ENCODE measurements around the gene EIF3CL. TPM values are rescaled to one million over a fixed set of nuclear protein-coding genes. Genes with fewer than 3 reads are reported as not detected.
"Not testable (repeated sequence)": the region's sequence is repeated elsewhere in the genome, so short reads cannot be mapped to it uniquely, and the experiment has no call there.

The EIF3CL gene
- total and polyA plus RNA-seq, 2 donors (not counting 1 experiment from before 2014, with no cell fraction given) = 45.6 to 67.4 TPM

GRCh38 chr16:28426060-28426680 is 22.5 kb upstream of the EIF3CL start:
- H3K27me3 ChIP-seq (ENCODE audit: control insufficient read depth, insufficient read depth, low read length); H3K79me2 ChIP-seq (ENCODE audit: control insufficient read depth, insufficient read depth, low read length); H2AFZ ChIP-seq (ENCODE audit: low read length); H3K9me3 ChIP-seq (ENCODE audit: control insufficient read depth, insufficient read depth, low read depth, low read length); H4K20me1 ChIP-seq (ENCODE audit: control insufficient read depth, extremely low read depth, insufficient read depth, low read length); H3K36me3 ChIP-seq (ENCODE audit: control insufficient read depth, insufficient read depth, low read length); H3K4me1 ChIP-seq (ENCODE audit: control insufficient read depth, extremely low read depth, insufficient read depth, low read length); H3K4me2 ChIP-seq (ENCODE audit: extremely low read depth, insufficient read depth, low read length); H3K4me3 ChIP-seq (replicated peaks in 1 of 4; ENCODE audit: control extremely low read depth in 1 of 4, insufficient read depth in 1 of 4, low read depth in 3 of 4, low read length in 4 of 4); H3K27ac ChIP-seq (ENCODE audit: insufficient read depth, low read length); DNase-seq (ENCODE audit: low read depth in 2 of 2); H3K9ac ChIP-seq (ENCODE audit: insufficient read depth, low read length): not testable (repeated sequence)

- not testable (repeated sequence) for DNase-seq (ENCODE audit: low read depth in 2 of 2); H3K4me2 ChIP-seq (ENCODE audit: extremely low read depth, insufficient read depth, low read length); H4K20me1 ChIP-seq (ENCODE audit: control insufficient read depth, extremely low read depth, insufficient read depth, low read length); H3K9ac ChIP-seq (ENCODE audit: insufficient read depth, low read length); H3K9me3 ChIP-seq (ENCODE audit: control insufficient read depth, insufficient read depth, low read depth, low read length); H3K27ac ChIP-seq (ENCODE audit: insufficient read depth, low read length); H3K36me3 ChIP-seq (ENCODE audit: control insufficient read depth, insufficient read depth, low read length); H3K4me3 ChIP-seq (replicated peaks in 1 of 4; ENCODE audit: control extremely low read depth in 1 of 4, insufficient read depth in 1 of 4, low read depth in 3 of 4, low read length in 4 of 4); H3K27me3 ChIP-seq (ENCODE audit: control insufficient read depth, insufficient read depth, low read length); H3K79me2 ChIP-seq (ENCODE audit: control insufficient read depth, insufficient read depth, low read length); H2AFZ ChIP-seq (ENCODE audit: low read length); H3K4me1 ChIP-seq (ENCODE audit: control insufficient read depth, extremely low read depth, insufficient read depth, low read length)
These were observed 17.6 kb upstream of the EIF3CL start for GRCh38 chr16:28421071-28421750.

- H4K20me1 ChIP-seq (ENCODE audit: control insufficient read depth, extremely low read depth, insufficient read depth, low read length); H3K27ac ChIP-seq (ENCODE audit: insufficient read depth, low read length); H3K27me3 ChIP-seq (ENCODE audit: control insufficient read depth, insufficient read depth, low read length); H3K9me3 ChIP-seq (ENCODE audit: control insufficient read depth, insufficient read depth, low read depth, low read length); H3K36me3 ChIP-seq (ENCODE audit: control insufficient read depth, insufficient read depth, low read length); H3K4me1 ChIP-seq (ENCODE audit: control insufficient read depth, extremely low read depth, insufficient read depth, low read length); H2AFZ ChIP-seq (ENCODE audit: low read length); H3K4me2 ChIP-seq (ENCODE audit: extremely low read depth, insufficient read depth, low read length); H3K4me3 ChIP-seq (replicated peaks in 1 of 4; ENCODE audit: control extremely low read depth in 1 of 4, insufficient read depth in 1 of 4, low read depth in 3 of 4, low read length in 4 of 4); DNase-seq (ENCODE audit: low read depth in 2 of 2); H3K79me2 ChIP-seq (ENCODE audit: control insufficient read depth, insufficient read depth, low read length); H3K9ac ChIP-seq (ENCODE audit: insufficient read depth, low read length): not testable (repeated sequence)
These were observed 13.4 kb upstream of the EIF3CL start for GRCh38 chr16:28417033-28417432.

- not testable (repeated sequence) for DNase-seq (ENCODE audit: low read depth in 2 of 2); H3K79me2 ChIP-seq (ENCODE audit: control insufficient read depth, insufficient read depth, low read length); H3K27me3 ChIP-seq (ENCODE audit: control insufficient read depth, insufficient read depth, low read length); H3K4me2 ChIP-seq (ENCODE audit: extremely low read depth, insufficient read depth, low read length); H3K27ac ChIP-seq (ENCODE audit: insufficient read depth, low read length); H3K4me3 ChIP-seq (replicated peaks in 1 of 4; ENCODE audit: control extremely low read depth in 1 of 4, insufficient read depth in 1 of 4, low read depth in 3 of 4, low read length in 4 of 4); H3K4me1 ChIP-seq (ENCODE audit: control insufficient read depth, extremely low read depth, insufficient read depth, low read length); H4K20me1 ChIP-seq (ENCODE audit: control insufficient read depth, extremely low read depth, insufficient read depth, low read length); H2AFZ ChIP-seq (ENCODE audit: low read length); H3K9ac ChIP-seq (ENCODE audit: insufficient read depth, low read length); H3K9me3 ChIP-seq (ENCODE audit: control insufficient read depth, insufficient read depth, low read depth, low read length); H3K36me3 ChIP-seq (ENCODE audit: control insufficient read depth, insufficient read depth, low read length)
These were observed 10.9 kb upstream of the EIF3CL start for GRCh38 chr16:28414530-28414929.

GRCh38 chr16:28413585-28413984 is 9.9 kb upstream of the EIF3CL start:
- DNase-seq (ENCODE audit: low read depth in 2 of 2); H2AFZ ChIP-seq (ENCODE audit: low read length); H3K4me2 ChIP-seq (ENCODE audit: extremely low read depth, insufficient read depth, low read length); H3K4me3 ChIP-seq (replicated peaks in 1 of 4; ENCODE audit: control extremely low read depth in 1 of 4, insufficient read depth in 1 of 4, low read depth in 3 of 4, low read length in 4 of 4); H3K9me3 ChIP-seq (ENCODE audit: control insufficient read depth, insufficient read depth, low read depth, low read length); H4K20me1 ChIP-seq (ENCODE audit: control insufficient read depth, extremely low read depth, insufficient read depth, low read length); H3K9ac ChIP-seq (ENCODE audit: insufficient read depth, low read length); H3K4me1 ChIP-seq (ENCODE audit: control insufficient read depth, extremely low read depth, insufficient read depth, low read length); H3K27ac ChIP-seq (ENCODE audit: insufficient read depth, low read length); H3K36me3 ChIP-seq (ENCODE audit: control insufficient read depth, insufficient read depth, low read length); H3K27me3 ChIP-seq (ENCODE audit: control insufficient read depth, insufficient read depth, low read length); H3K79me2 ChIP-seq (ENCODE audit: control insufficient read depth, insufficient read depth, low read length): not testable (repeated sequence)

- not testable (repeated sequence) for H3K4me2 ChIP-seq (ENCODE audit: extremely low read depth, insufficient read depth, low read length); H4K20me1 ChIP-seq (ENCODE audit: control insufficient read depth, extremely low read depth, insufficient read depth, low read length); H3K9me3 ChIP-seq (ENCODE audit: control insufficient read depth, insufficient read depth, low read depth, low read length); H3K27me3 ChIP-seq (ENCODE audit: control insufficient read depth, insufficient read depth, low read length); H3K36me3 ChIP-seq (ENCODE audit: control insufficient read depth, insufficient read depth, low read length); H2AFZ ChIP-seq (ENCODE audit: low read length); H3K27ac ChIP-seq (ENCODE audit: insufficient read depth, low read length); H3K9ac ChIP-seq (ENCODE audit: insufficient read depth, low read length); H3K79me2 ChIP-seq (ENCODE audit: control insufficient read depth, insufficient read depth, low read length); H3K4me3 ChIP-seq (replicated peaks in 1 of 4; ENCODE audit: control extremely low read depth in 1 of 4, insufficient read depth in 1 of 4, low read depth in 3 of 4, low read length in 4 of 4); H3K4me1 ChIP-seq (ENCODE audit: control insufficient read depth, extremely low read depth, insufficient read depth, low read length); DNase-seq (ENCODE audit: low read depth in 2 of 2)
These were observed 11.6 kb downstream of the EIF3CL start for GRCh38 chr16:28392054-28392453.

All from fibroblast of lung (primary cell).